Endothelial cell of umbilical vein (primary cell): ENCODE measurements around the gene TRPM3. TPM values are rescaled to one million over a fixed set of nuclear protein-coding genes. Genes with fewer than 3 reads are reported as not detected.

Experiments
- BruUV-seq: library from RNA; stranded (reverse); fragments of 400-500 nt; replicated peaks from 2 replicates; lab custom pipeline; 2021; lab: Mats Ljungman, UMichigan
- CTCF ChIA-PET: fragments of 300-600, 350-600 bp; sonication (Branson Sonifier 250); formaldehyde crosslinking; loops from one replicate; lab custom pipeline; 2021; ENCODE audit warnings: antibody characterized with exemption, inconsistent platforms; lab: Charles Lee
- POLR2A ChIA-PET: fragments of 300-600, 350-600 bp; sonication (Branson Sonifier 250); formaldehyde crosslinking; loops from one replicate; lab custom pipeline; 2021; ENCODE audit warnings: antibody characterized with exemption, inconsistent platforms; lab: Charles Lee
- DNase-seq: peaks from one replicate; pipeline ENCODE4 v3.0.0-alpha.2; 2011; ENCODE audit warnings: low read depth, low spot score
- FAIRE-seq: peaks from 2 replicates; lab custom pipeline; 2011; peaks lifted over from hg19 to GRCh38; lab: Jason Lieb, UNC
- H2AFZ ChIP-seq: 2 replicates; pipeline ENCODE4 v1.6.0; 2012; ENCODE audit warnings: low read depth, low read length, control low read depth, inconsistent platforms
- H3K27ac ChIP-seq: 2 replicates; pipeline ENCODE4 v1.5.1; 2011; ENCODE audit warnings: low read depth, mild to moderate bottlenecking, control low read depth, low read length, moderate library complexity; ENCODE audit not compliant: insufficient read depth
- H3K27me3 ChIP-seq, 2 experiments: 2 replicates each; pipeline versions ENCODE4 v1.6.0 to v1.6.1; 2011; ENCODE audit warnings: low read length in 2 of 2, mixed read lengths in 1 of 2; ENCODE audit not compliant: control insufficient read depth in 2 of 2, insufficient read depth in 2 of 2
- H3K36me3 ChIP-seq, 2 experiments: 2 replicates in 1 of 2; 3 replicates in 1 of 2; pipeline ENCODE4 v1.5.1; 2011; ENCODE audit warnings: low read length in 2 of 2, mild to moderate bottlenecking in 1 of 2, moderate library complexity in 1 of 2; ENCODE audit not compliant: control insufficient read depth in 2 of 2, insufficient read depth in 2 of 2; ENCODE audit errors: extremely low read depth in 1 of 2
- H3K4me1 ChIP-seq: 3 replicates; pipeline ENCODE4 v1.5.1; 2011; ENCODE audit warnings: mild to moderate bottlenecking, low read length; ENCODE audit not compliant: control insufficient read depth, insufficient read depth; ENCODE audit errors: extremely low read depth
- H3K4me2 ChIP-seq: 2 replicates; pipeline ENCODE4 v1.6.1; 2011; ENCODE audit warnings: low read length, control low read depth, mixed read lengths; ENCODE audit not compliant: insufficient read depth
- H3K4me3 ChIP-seq, 3 experiments: fragments of 200-600 bp in 1 of 3; sonication (generic), shearing (Covaris generic) in 1 of 3; replicated peaks in 1 of 3; 2 replicates each; pipeline ENCODE4 v1.5.1; 2011 to 2016; ENCODE audit warnings: control low read depth in 3 of 3, low read length in 3 of 3, mild to moderate bottlenecking in 2 of 3, inconsistent platforms in 1 of 3, low read depth in 1 of 3, moderate library complexity in 1 of 3; ENCODE audit not compliant: insufficient read depth in 1 of 3
- H3K79me2 ChIP-seq: 2 replicates; pipeline ENCODE4 v1.6.0; 2012; ENCODE audit warnings: low read length, inconsistent platforms; ENCODE audit not compliant: control insufficient read depth, insufficient read depth
- H3K9ac ChIP-seq: replicated peaks from 2 replicates; pipeline ENCODE3; 2011; ENCODE audit warnings: low read length, control low read depth; ENCODE audit not compliant: insufficient read depth; ENCODE audit errors: extremely low read depth
- H3K9me1 ChIP-seq: replicated peaks from 3 replicates; pipeline ENCODE4 v1.6.0; 2011; ENCODE audit warnings: mild to moderate bottlenecking, low read length; ENCODE audit not compliant: control insufficient read depth, insufficient read depth; ENCODE audit errors: extremely low read depth
- H3K9me3 ChIP-seq: replicated peaks from 2 replicates; pipeline ENCODE4 v1.5.1; 2012; ENCODE audit warnings: low read length, inconsistent platforms; ENCODE audit not compliant: control insufficient read depth, insufficient read depth
- H4K20me1 ChIP-seq: replicated peaks from 2 replicates; pipeline ENCODE3; 2011; ENCODE audit warnings: mild to moderate bottlenecking, low read length; ENCODE audit not compliant: control insufficient read depth, insufficient read depth; ENCODE audit errors: extremely low read depth
- CTCF ChIP-seq, 2 donors: IDR thresholded peaks; 1 replicate in 1 of 2; 2 replicates in 1 of 2; pipeline ENCODE4 v1.5.1; 2011; ENCODE audit warnings: low read length in 2 of 2, mild to moderate bottlenecking in 2 of 2, moderate library complexity in 2 of 2, control low read depth in 1 of 2, inconsistent platforms in 1 of 2, low read depth in 1 of 2; ENCODE audit not compliant: insufficient read depth in 1 of 2; ENCODE audit errors: extremely low read depth in 1 of 2
- EZH2 ChIP-seq: IDR thresholded peaks from 2 replicates; pipeline ENCODE4 v1.6.1; 2012; ENCODE audit warnings: borderline replicate concordance, low read depth, mild to moderate bottlenecking, moderate library complexity, low read length, inconsistent platforms; ENCODE audit not compliant: severe bottlenecking
- FOS ChIP-seq: IDR thresholded peaks from 2 replicates; pipeline ENCODE4 v1.6.1; 2011; ENCODE audit warnings: mild to moderate bottlenecking, low read length, moderate library complexity, borderline replicate concordance; ENCODE audit not compliant: insufficient read depth
- GATA2 ChIP-seq: IDR thresholded peaks from 2 replicates; pipeline ENCODE4 v1.7.0; 2011; ENCODE audit warnings: low read depth, mild to moderate bottlenecking, moderate library complexity, mixed read lengths, low read length; ENCODE audit not compliant: insufficient read length, insufficient read depth
- JUN ChIP-seq: IDR thresholded peaks from 2 replicates; pipeline ENCODE4 v1.6.1; 2011; ENCODE audit warnings: borderline replicate concordance, low read depth; ENCODE audit not compliant: insufficient read length, insufficient read depth
- MAX ChIP-seq: IDR thresholded peaks from 2 replicates; pipeline ENCODE4 v1.6.1; 2011; ENCODE audit not compliant: insufficient read depth, insufficient read length
- MYC ChIP-seq: IDR thresholded peaks from one replicate; pipeline ENCODE4 v1.6.1; 2011; ENCODE audit warnings: mild to moderate bottlenecking, low read depth, low read length
- POLR2A ChIP-seq: IDR thresholded peaks from 2 replicates; pipeline ENCODE4 v1.6.1; 2012; ENCODE audit warnings: low read depth, mild to moderate bottlenecking, control low read depth, low read length
- POLR2AphosphoS5 ChIP-seq: IDR thresholded peaks from 2 replicates; pipeline ENCODE4 v1.6.1; 2012; ENCODE audit warnings: low read depth, mild to moderate bottlenecking, control low read depth, low read length, moderate library complexity; ENCODE audit not compliant: insufficient read depth
- dilution Hi-C: fragments of 300-500 bp; cut with MboI; formaldehyde crosslinking; loops from one replicate; pipeline ENCODE4 v1.15.0; 2019; ENCODE audit warnings: low sequenced_read_pairs; ENCODE audit not compliant: extremely low pct_ligation_motif_present
- intact Hi-C: fragments of 100-400 bp; cut with micrococcal nuclease; formaldehyde crosslinking; loops from one replicate; pipeline ENCODE4 v1.10.0; 2022
- polyA plus RNA-seq, 4 experiments: library from polyadenylated mRNA; depleted of rRNA in 3 of 4; stranded (reverse) in 3 of 4; unstranded in 1 of 4; fragments of >200 nt; gene quantifications; 2 replicates each; pipeline versions ENCODE4 v1.2.1 to v1.2.3, GENCODE V29; 2011 to 2012; ENCODE audit warnings: missing spikeins in 1 of 4
- total RNA-seq: library from RNA; stranded (reverse); gene quantifications from 2 replicates; pipeline ENCODE4 v1.2.3, GENCODE V29; 2021

The TRPM3 gene
- total and polyA plus RNA-seq, 2 donors (not counting 3 experiments of a cell fraction or from before 2014, with no cell fraction given): 0.17 to 0.33 TPM

- H3K27me3 ChIP-seq: no peaks in the 10 kb centered on the region
- intact Hi-C loops (no loop called here), dilution Hi-C loops (no loop called here)
- H2AFZ ChIP-seq: no peak overlapping the region
- H3K79me2 ChIP-seq: no peaks in the 10 kb centered on the region
- H3K27ac ChIP-seq: no peak overlapping the region
- no peak for TF ChIP-seq GATA2
- no peak for TF ChIP-seq POLR2AphosphoS5
- TF ChIP-seq MAX: no peak
- no peak for TF ChIP-seq MYC
- no peak for TF ChIP-seq CTCF (IDR thresholded peaks at IDR 0.05; ENCODE audit: extremely low read depth in 1 of 2, insufficient read depth in 1 of 2, low read depth in 1 of 2, low read length in 2 of 2)
- TF ChIP-seq EZH2: no peak
- no peak for TF ChIP-seq JUN
- TF ChIP-seq FOS: no peak
- TF ChIP-seq POLR2A: no peak
- ChIA-PET POLR2A (no interaction called here), CTCF (interaction anchor here (1.3 to 3.9 kb wide), 3 partner anchors 10 to 20 kb away, joined by 3 to 25 read pairs (median 3); no protein-coding TSS in a partner anchor)
- H3K4me1 ChIP-seq: no peaks in the 10 kb centered on the region
- FAIRE-seq (no peak), DNase-seq (no peak)
- H3K4me3 ChIP-seq: no peak overlapping the region
- H3K9me3 ChIP-seq: no peaks in the 10 kb centered on the region
- H3K9ac ChIP-seq: no peak overlapping the region
- no peak overlapping the region for H3K4me2 ChIP-seq
- no peaks in the 10 kb centered on the region for H4K20me1 ChIP-seq
- BruUV-seq: no TSS peak
- no peaks in the 10 kb centered on the region for H3K36me3 ChIP-seq
- H3K9me1 ChIP-seq: no peaks in the 10 kb centered on the region
Measured at GRCh38 chr9:70500793-70501192, 620.6 kb downstream of the TRPM3 start.
